Mesenchymal stem cell (in vitro differentiated cells and primary cell): Measurements from ENCODE around the gene SYNC. TPM values are rescaled to one million over a fixed set of nuclear protein-coding genes. Genes with fewer than 3 reads are reported as not detected.
"Not testable (repeated sequence)": the region's sequence is repeated elsewhere in the genome, so short reads cannot be mapped to it uniquely, and the experiment has no call there.

ENCODE experiments used
- DNase-seq: peaks from one replicate; pipeline ENCODE4 v3.0.0-alpha.2; 2013
- H2AFZ ChIP-seq: one replicate; pipeline ENCODE4 v1.6.1; 2013; ENCODE audit warnings: low read depth, mild to moderate bottlenecking, control low read depth, inconsistent platforms, low read length, moderate library complexity
- H2AK5ac ChIP-seq: 2 replicates; pipeline ENCODE4 v1.6.1; 2013; ENCODE audit warnings: low read length, moderate library complexity, mild to moderate bottlenecking, inconsistent platforms; ENCODE audit not compliant: severe bottlenecking
- H2BK120ac ChIP-seq: one replicate; pipeline ENCODE4 v1.6.1; 2013; ENCODE audit warnings: low read depth, mild to moderate bottlenecking, inconsistent platforms, low read length, moderate library complexity
- H2BK12ac ChIP-seq, 2 experiments: one replicate each; pipeline ENCODE4 v1.6.1; 2013; ENCODE audit warnings: inconsistent platforms in 2 of 2, low read length in 2 of 2, mild to moderate bottlenecking in 2 of 2, moderate library complexity in 2 of 2, control low read depth in 1 of 2
- H2BK15ac ChIP-seq: one replicate; pipeline ENCODE4 v1.6.1; 2013; ENCODE audit warnings: mild to moderate bottlenecking, low read depth, inconsistent platforms; ENCODE audit not compliant: poor library complexity, severe bottlenecking
- H2BK5ac ChIP-seq: 2 replicates; pipeline ENCODE4 v1.6.1; 2013; ENCODE audit warnings: low read depth, mild to moderate bottlenecking, low read length, control low read depth, inconsistent platforms; ENCODE audit not compliant: poor library complexity, severe bottlenecking
- H3K14ac ChIP-seq, 2 experiments: one replicate each; pipeline ENCODE4 v1.6.1; 2013; ENCODE audit warnings: inconsistent platforms in 2 of 2, low read length in 2 of 2, control low read depth in 1 of 2, mild to moderate bottlenecking in 1 of 2, moderate library complexity in 1 of 2
- H3K18ac ChIP-seq, 2 experiments: one replicate each; pipeline ENCODE4 v1.6.1; 2013; ENCODE audit warnings: inconsistent platforms in 2 of 2, low read length in 2 of 2, control low read depth in 1 of 2, low read depth in 1 of 2, mild to moderate bottlenecking in 1 of 2
- H3K23ac ChIP-seq, 2 experiments: one replicate each; pipeline ENCODE4 v1.6.1; 2013; ENCODE audit warnings: inconsistent platforms in 2 of 2, low read length in 2 of 2, mild to moderate bottlenecking in 2 of 2, moderate library complexity in 2 of 2, control low read depth in 1 of 2
- H3K27ac ChIP-seq: 2 replicates; pipeline ENCODE4 v1.5.1; 2013; ENCODE audit warnings: mild to moderate bottlenecking, moderate library complexity, low read length, control low read depth, inconsistent platforms; ENCODE audit not compliant: poor library complexity, severe bottlenecking
- H3K27me3 ChIP-seq, 2 experiments: 2 replicates each; pipeline versions ENCODE4 v1.6.1 to v1.7.0; 2013; ENCODE audit warnings: low read length in 2 of 2, mild to moderate bottlenecking in 2 of 2, moderate library complexity in 2 of 2, control low read depth in 1 of 2, inconsistent platforms in 1 of 2; ENCODE audit not compliant: control insufficient read depth in 1 of 2, insufficient read depth in 1 of 2
- H3K36me3 ChIP-seq, 2 experiments: 2 replicates each; pipeline versions ENCODE4 v1.6.1 to v1.7.0; 2013; ENCODE audit warnings: low read length in 2 of 2, control low read depth in 1 of 2, inconsistent platforms in 1 of 2, low read depth in 1 of 2, mild to moderate bottlenecking in 1 of 2; ENCODE audit not compliant: insufficient read depth in 2 of 2, control insufficient read depth in 1 of 2
- H3K4ac ChIP-seq, 2 experiments: one replicate each; pipeline ENCODE4 v1.6.1; 2013; ENCODE audit warnings: inconsistent platforms in 2 of 2, low read length in 2 of 2, mild to moderate bottlenecking in 2 of 2, moderate library complexity in 2 of 2, control low read depth in 1 of 2, low read depth in 1 of 2
- H3K4me1 ChIP-seq: 2 replicates; pipeline ENCODE4 v1.6.1; 2013; ENCODE audit warnings: low read depth, low read length, control low read depth; ENCODE audit not compliant: control insufficient read depth, insufficient read depth
- H3K4me2 ChIP-seq: 2 replicates; pipeline ENCODE4 v1.6.1; 2013; ENCODE audit warnings: low read length, mild to moderate bottlenecking, inconsistent platforms; ENCODE audit not compliant: poor library complexity, severe bottlenecking
- H3K4me3 ChIP-seq, 2 experiments: 2 replicates each; pipeline versions ENCODE4 v1.5.1 to v1.7.0; 2013; ENCODE audit warnings: low read length in 2 of 2, mild to moderate bottlenecking in 2 of 2, control low read depth in 1 of 2, low read depth in 1 of 2; ENCODE audit not compliant: insufficient read depth in 1 of 2
- H3K79me1 ChIP-seq: replicated peaks from 2 replicates; pipeline ENCODE4 v1.6.1; 2013; ENCODE audit warnings: mild to moderate bottlenecking, control low read depth, low read length, inconsistent platforms; ENCODE audit not compliant: poor library complexity, severe bottlenecking
- H3K9ac ChIP-seq: 2 replicates; pipeline ENCODE4 v1.7.0; 2013; ENCODE audit warnings: mild to moderate bottlenecking, low read length, moderate library complexity
- H3K9me3 ChIP-seq: 2 replicates; pipeline ENCODE4 v1.7.0; 2013; ENCODE audit warnings: mild to moderate bottlenecking, low read length; ENCODE audit not compliant: control insufficient read depth
- H4K8ac ChIP-seq: one replicate; pipeline ENCODE4 v1.6.1; 2013; ENCODE audit warnings: inconsistent platforms, mild to moderate bottlenecking, low read length, moderate library complexity
- H4K91ac ChIP-seq: one replicate; pipeline ENCODE4 v1.6.1; 2013; ENCODE audit warnings: mild to moderate bottlenecking, low read length, inconsistent platforms
- whole genome bisulfite sequencing: methylation state at CpG from one replicate; pipeline ENCODE4 v1.1.7; 2013; ENCODE audit warnings: mixed read lengths; 5-methylcytosine and 5-hydroxymethylcytosine counted together
- small RNA-seq: library from polyadenylated mRNA; stranded (forward); fragments of <200 nt; extraction: miRNeasy Mini kit (QIAGEN cat#:217004); gene quantifications from one replicate; pipeline ENCODE3, GENCODE V24; 2013; ENCODE audit warnings: low read depth

Gene SYNC

DNA sequence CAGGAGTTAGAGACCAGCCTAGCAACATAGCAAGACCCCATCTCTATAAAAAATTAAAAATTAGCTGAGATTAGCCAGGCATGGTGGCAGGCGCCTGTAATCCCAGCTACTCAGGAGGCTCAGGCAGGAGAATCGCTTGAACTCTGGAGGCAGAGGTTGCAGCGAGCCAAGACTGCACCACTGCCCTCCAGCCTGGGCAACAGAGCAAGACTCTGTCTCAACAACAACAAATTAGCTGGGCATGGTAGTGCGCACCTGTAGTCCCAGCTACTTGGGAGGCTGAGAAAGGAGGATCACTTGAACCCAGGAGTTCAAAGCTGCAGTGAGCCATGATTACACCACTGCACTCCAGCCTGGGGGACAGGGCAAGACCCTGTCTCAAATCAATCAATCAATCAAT lies 72.4 kb downstream of the SYNC start:
- not testable (repeated sequence) for H2BK12ac ChIP-seq, H3K14ac ChIP-seq, H2AFZ ChIP-seq, H3K4me2 ChIP-seq, H3K9me3 ChIP-seq, H3K27ac ChIP-seq, H3K4ac ChIP-seq, H3K4me3 ChIP-seq, H2BK120ac ChIP-seq, DNase-seq, H2AK5ac ChIP-seq, H3K23ac ChIP-seq, H3K18ac ChIP-seq, H3K9ac ChIP-seq, H2BK15ac ChIP-seq, H4K8ac ChIP-seq, H3K4me1 ChIP-seq, H2BK5ac ChIP-seq, H4K91ac ChIP-seq, H3K27me3 ChIP-seq
- H3K36me3 ChIP-seq: peaks cover 37 to 66% of the 10 kb centered on the region in 2 experiments
- over 99% methylated on average over 4 of the region's 4 CpGs for WGBS
- peaks cover 26% of the 10 kb centered on the region for H3K79me1 ChIP-seq

Small RNAs within 50 kb of the gene (small RNA-seq; reads per million reads assigned to genes)
- gene RF00019: not detected
